ENCODE data around the gene LRTM2.

Gene LRTM2

GRCh38 chr12:1842183-1842904, 22.0 kb downstream of the LRTM2 start:
- DNase-seq (ENCODE audit: low read depth in 2 of 2): no peak

GRCh38 chr12:1842905-1843640, 22.7 kb downstream of the LRTM2 start:
- no peak for DNase-seq (ENCODE audit: low read depth in 2 of 2)

GRCh38 chr12:1843641-1844005, 23.3 kb downstream of the LRTM2 start:
- no peak for DNase-seq (ENCODE audit: low read depth in 2 of 2)

- DNase-seq (ENCODE audit: low read depth in 2 of 2): no peak
Observed at GRCh38 chr12:1844223-1844622, 23.9 kb downstream of the LRTM2 start.

GRCh38 chr12:1844661-1845409, 24.5 kb downstream of the LRTM2 start:
- DNase-seq (ENCODE audit: low read depth in 2 of 2): no peak

- DNase-seq (ENCODE audit: low read depth in 2 of 2): no peak
Observed at GRCh38 chr12:1845427-1845826, 25.1 kb downstream of the LRTM2 start.

- DNase-seq (ENCODE audit: low read depth in 2 of 2): no peak
Observed at GRCh38 chr12:1845886-1846285, 25.5 kb downstream of the LRTM2 start.

GRCh38 chr12:1846421-1847405, 26.3 kb downstream of the LRTM2 start:
- DNase-seq (ENCODE audit: low read depth in 2 of 2): no peak

GRCh38 chr12:1847411-1847810, 27.0 kb downstream of the LRTM2 start:
- no peak for DNase-seq (ENCODE audit: low read depth in 2 of 2)

- no peak for DNase-seq (ENCODE audit: low read depth in 2 of 2)
Observed at GRCh38 chr12:1848146-1848545, 27.8 kb downstream of the LRTM2 start.

GRCh38 chr12:1848745-1849144, 28.4 kb downstream of the LRTM2 start:
- DNase-seq (ENCODE audit: low read depth in 2 of 2): no peak

GRCh38 chr12:1851151-1851701, 30.9 kb downstream of the LRTM2 start:
- DNase-seq (ENCODE audit: low read depth in 2 of 2): no peak

- DNase-seq (ENCODE audit: low read depth in 2 of 2): no peak
Observed at GRCh38 chr12:1852076-1852475, 31.7 kb downstream of the LRTM2 start.

- DNase-seq (ENCODE audit: low read depth in 2 of 2): no peak
Observed at GRCh38 chr12:1853716-1854115, 33.4 kb downstream of the LRTM2 start.

GRCh38 chr12:1855241-1855640, 34.9 kb downstream of the LRTM2 start:
- no peak for DNase-seq (ENCODE audit: low read depth in 2 of 2)

GRCh38 chr12:1857086-1857485, 36.7 kb downstream of the LRTM2 start:
- no peak for DNase-seq (ENCODE audit: low read depth in 2 of 2)

GRCh38 chr12:1857821-1858220, 37.5 kb downstream of the LRTM2 start:
- no peak for DNase-seq (ENCODE audit: low read depth in 2 of 2)

- DNase-seq (ENCODE audit: low read depth in 2 of 2): no peak
Observed at GRCh38 chr12:1858456-1858855, 38.1 kb downstream of the LRTM2 start.

- DNase-seq (ENCODE audit: low read depth in 2 of 2): no peak
Observed at GRCh38 chr12:1859643-1860042, 39.3 kb downstream of the LRTM2 start.

- DNase-seq (ENCODE audit: low read depth in 2 of 2): no peak
Observed at GRCh38 chr12:1862973-1863372, 42.6 kb downstream of the LRTM2 start.

GRCh38 chr12:1863823-1864222, 43.5 kb downstream of the LRTM2 start:
- no peak for DNase-seq (ENCODE audit: low read depth in 2 of 2)
